NOMO-1 (cell line): ENCODE measurements around the gene LAMB3.
"Not testable (repeated sequence)": the region's sequence is repeated elsewhere in the genome, so short reads cannot be mapped to it uniquely, and the experiment has no call there.

Source experiments
- DNase-seq, 2 experiments: peaks; one replicate each; lab custom pipeline; 2025; ENCODE audit not compliant: unreplicated experiment in 2 of 2; lab: John Stamatoyannopoulos, UW

The LAMB3 gene

DNA sequence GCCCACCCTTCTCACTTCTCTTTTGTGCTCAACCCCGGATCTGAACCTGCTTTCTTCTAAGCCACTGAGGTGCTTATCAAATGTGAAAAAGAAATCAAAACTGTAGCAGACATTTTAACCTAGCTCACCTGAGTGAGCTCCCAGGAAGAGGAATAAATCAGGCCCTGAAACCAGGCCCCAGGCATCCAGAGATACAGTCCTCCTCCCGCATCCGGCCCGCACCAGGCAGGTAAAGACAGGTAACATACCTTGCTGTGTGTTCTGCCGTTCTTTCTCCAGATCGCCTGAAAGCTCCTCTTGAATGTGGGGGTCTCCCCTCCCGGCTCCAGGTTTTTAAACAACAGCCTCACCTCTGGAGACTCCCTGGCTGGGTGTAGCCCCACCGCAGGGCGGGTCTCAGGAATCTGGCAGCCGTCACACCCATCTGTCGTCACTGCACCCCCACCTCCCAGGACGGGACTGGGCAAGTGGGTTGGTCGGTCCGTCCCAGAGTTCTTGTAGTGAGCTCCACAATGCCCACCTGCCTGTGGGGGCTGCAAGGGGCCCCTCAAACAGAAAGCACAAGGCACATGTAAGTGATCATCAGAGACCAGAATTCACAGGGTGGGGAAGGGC is at the start of gene LAMB3:
Gene LAMB3, minus strand, starts transcription at position 305 of the 615 bp plus-strand sequence. CDS start 1,481 bp downstream, outside the sequence.
- no peak for DNase-seq

DNA sequence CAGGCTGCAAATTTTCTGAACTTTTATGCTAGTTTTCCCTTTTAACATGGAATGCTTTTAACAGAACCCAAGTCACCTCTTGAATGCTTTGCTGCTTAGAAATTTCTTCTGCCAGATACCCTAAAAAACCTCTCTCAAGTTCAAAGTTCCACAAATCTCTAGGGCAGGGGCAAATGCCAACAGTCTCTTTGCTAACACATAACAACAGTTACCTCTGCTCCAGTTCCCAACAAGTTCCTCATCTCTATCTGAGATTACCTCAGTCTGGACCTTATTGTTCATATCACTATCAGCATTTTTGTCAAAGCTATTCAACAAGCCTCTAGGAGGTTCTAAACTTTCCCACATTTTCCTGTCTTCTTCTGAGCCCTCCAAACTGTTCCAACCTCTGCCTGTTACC is 48.5 kb upstream of the LAMB3 start:
- DNase-seq = not testable (repeated sequence)

DNA sequence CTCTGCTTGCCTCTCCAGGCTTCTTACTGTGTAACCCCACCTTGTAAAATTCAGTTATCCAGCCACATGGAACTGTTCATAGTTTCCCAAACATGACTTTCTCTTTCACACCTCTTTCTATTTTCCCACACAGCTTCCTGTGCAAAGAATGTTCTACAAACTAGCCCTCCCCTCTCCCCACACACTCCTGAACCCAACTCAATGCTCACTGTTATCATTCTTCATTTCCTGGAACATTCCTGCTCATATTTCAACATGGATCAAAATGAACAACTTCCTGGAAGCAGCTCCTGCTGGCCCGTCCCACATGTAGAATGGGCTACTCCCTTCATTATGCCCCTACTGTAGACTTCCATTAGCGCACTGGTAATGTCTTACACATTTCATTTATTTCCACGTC is 44.9 kb upstream of the LAMB3 start:
- no peak for DNase-seq

GRCh38 chr1:209696673-209697072 is 44.4 kb upstream of the LAMB3 start:
- no peak for DNase-seq

- peak; percentile 40 to 73 for DNase-seq
Measured at GRCh38 chr1:209692745-209693504, 40.7 kb upstream of the LAMB3 start.

- DNase-seq = no peak
Measured at GRCh38 chr1:209692296-209692695, 40.1 kb upstream of the LAMB3 start.

- DNase-seq = no peak
Measured at GRCh38 chr1:209691237-209691636, 39.0 kb upstream of the LAMB3 start.

GRCh38 chr1:209689477-209689876 is 37.3 kb upstream of the LAMB3 start:
- no peak for DNase-seq

- no peak for DNase-seq
Measured at GRCh38 chr1:209688746-209689234, 36.6 kb upstream of the LAMB3 start.

- no peak for DNase-seq
Measured at GRCh38 chr1:209686322-209686721, 34.1 kb upstream of the LAMB3 start.

- DNase-seq = no peak
Measured at GRCh38 chr1:209685821-209686220, 33.6 kb upstream of the LAMB3 start.

DNA sequence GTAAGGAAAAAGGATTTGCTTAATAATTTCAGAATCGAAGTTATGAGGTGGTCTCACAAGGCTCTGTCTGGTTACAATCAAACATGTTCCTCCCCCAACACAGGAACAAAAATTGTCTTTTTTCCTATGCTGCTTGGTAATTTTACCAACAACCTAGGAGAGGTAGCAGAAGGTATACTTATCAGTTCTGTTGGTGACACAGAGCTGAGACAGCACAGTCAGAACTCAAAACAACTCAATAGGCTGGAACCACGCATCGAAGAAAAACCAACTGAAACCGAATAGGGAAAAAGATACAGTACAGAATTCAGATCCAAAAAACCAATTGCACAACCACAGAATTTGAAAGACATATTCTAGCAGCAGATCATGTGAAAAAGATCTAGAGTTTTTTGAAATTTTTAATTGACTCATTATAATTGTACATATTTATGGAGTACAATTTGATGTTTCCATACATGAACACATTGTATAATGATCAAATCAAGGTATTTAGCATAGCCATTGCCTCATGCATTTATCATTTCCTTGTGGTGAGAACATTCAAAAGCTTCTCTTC is 26.8 kb upstream of the LAMB3 start:
- DNase-seq = no peak

- DNase-seq = peak in 1 of 2 experiments; percentile 9
Measured at GRCh38 chr1:209675565-209676154, 23.4 kb upstream of the LAMB3 start.

GRCh38 chr1:209674957-209675564 is 22.8 kb upstream of the LAMB3 start, which contains the start of gene G0S2:
Gene G0S2, plus strand, starts transcription at chr1:209675412. Its CDS starts 273 bp downstream, at chr1:209675685.
- DNase-seq = peak; percentile 52 to 63

DNA sequence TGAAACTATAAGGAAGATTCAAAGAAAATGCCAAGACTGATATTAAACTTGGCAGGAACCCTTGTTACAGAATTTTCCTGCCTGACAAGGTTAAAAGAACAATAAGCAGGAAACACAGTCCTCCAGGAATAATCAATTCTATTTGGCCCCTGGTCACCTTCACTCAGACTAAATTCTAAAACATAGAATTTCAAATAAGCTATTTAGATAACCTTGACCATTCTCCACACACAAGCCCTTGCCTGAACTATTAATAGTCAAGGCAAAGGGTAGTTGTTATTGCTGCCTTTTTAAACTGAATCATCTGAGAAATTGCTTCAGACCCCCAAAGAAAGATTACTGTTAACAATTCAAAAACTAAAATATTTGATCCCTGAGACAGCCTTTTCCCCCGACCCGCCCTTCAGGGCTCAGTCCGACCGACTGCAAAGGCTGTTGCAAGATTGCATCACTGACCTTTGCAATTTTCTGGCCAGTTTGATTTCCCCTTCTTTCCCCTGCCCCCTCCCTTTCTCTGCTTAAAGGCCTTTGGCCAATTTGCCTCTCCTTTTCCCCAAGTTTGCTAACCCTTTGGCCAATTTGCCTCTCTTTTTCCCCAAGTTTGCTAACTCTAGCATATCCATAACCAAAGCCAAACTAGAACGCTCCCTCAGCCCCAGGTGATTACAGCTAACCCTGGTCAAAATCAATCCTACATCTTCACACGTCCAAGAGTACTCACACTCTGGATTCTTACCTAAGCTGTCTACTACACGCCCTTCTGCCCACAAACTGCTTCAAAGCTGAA is 21.6 kb upstream of the LAMB3 start:
- DNase-seq = peak; percentile 57 to 71

DNA sequence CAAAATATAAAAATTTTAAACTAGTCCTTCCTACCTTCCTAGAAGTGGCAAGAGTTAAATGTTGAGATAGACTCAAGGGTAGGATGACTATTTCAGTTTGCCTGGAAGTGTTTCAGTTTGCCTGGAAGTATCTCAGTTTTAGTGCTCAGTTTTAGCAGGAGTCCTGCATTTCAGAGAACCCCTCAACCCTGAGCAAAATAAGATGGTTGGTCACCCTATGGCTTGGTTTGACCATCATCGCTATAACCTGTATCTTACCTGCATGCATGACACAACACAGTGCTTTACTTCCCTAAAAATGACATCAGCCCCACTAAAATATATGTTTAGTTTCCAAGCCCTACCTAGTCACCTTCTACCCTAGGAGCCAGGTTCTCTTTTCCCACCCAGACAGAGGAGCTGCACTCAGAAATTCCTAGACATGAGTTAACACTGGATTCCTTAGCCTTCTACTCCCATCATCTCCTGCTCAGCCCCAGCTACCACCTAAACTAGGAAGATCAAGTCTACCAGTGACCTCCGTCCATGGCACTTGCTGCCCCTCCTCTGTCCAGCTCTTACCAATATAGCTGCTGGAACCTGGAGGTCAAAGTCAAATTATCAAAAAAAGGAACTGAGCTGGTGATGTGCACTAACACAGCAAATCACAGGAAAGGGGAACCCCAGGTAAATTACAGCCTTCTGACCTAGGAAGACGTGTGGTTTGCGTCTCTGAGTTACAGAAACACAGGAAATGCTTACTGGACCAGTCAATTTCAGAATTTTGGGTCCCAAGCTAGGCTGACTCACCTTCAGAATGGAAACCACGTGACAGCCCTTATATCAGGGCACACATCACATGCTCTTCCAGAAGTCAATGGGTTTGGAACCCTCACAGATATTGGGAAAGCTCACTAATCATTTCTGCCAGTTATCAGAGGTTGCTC is 20.7 kb upstream of the LAMB3 start:
- DNase-seq = peak; percentile 85 to 94

DNA sequence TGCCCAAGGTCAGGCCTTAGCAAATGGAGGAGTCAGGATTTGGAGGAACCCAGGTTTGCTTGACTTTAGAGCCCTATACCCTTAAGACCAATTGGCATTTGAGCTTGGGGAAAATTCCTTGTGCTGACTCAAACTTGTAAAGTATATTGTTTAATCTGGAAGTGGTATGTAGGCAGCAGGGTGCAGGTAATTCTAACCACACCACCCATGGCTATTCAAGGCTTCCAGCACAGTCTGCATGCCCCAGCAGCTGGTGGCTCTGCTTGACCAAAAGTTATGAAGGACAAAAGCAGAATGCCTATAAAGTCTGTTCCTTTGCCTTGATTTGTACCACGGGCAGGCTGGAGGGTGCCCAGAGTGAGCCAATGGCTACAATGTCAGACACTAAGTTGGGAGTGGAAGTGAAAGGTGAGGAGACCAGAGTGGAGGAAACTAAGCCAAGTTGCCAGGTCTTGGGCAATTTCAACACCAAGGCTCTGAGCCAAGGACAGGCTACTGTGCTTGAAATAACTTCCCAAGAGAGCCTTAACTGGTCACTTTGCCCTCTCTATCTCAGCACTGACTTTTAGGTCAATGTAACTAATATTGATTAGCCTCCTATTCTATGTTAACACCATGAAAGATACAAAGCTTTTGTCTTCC is 18.3 kb upstream of the LAMB3 start:
- no peak for DNase-seq

GRCh38 chr1:209667708-209668107 is 15.5 kb upstream of the LAMB3 start:
- DNase-seq = no peak

- no peak for DNase-seq
Measured at GRCh38 chr1:209667103-209667502, 14.9 kb upstream of the LAMB3 start.
